GM18517 (cell line): ENCODE measurements around the gene PPP4C.
A peak's percentile ranks its signal among the peaks of the same experiment; 100 is the strongest.

ENCODE experiments used
- ATAC-seq: cut with Tn5 transposase; IDR thresholded peaks from one replicate; pipeline ENCODE4 v1.9.1; 2021; ENCODE audit warnings: mild to moderate bottlenecking, moderate library complexity; ENCODE audit not compliant: unreplicated experiment

Gene PPP4C

GRCh38 chr16:30079480-30079879, 3.7 kb downstream of the PPP4C start:
- no peak for ATAC-seq

GRCh38 chr16:30082545-30083090, 6.8 kb downstream of the PPP4C start:
- ATAC-seq, result no peak

- no peak for ATAC-seq
Observed at GRCh38 chr16:30083216-30084055, 7.6 kb downstream of the PPP4C start.

- ATAC-seq, result no peak
Observed at GRCh38 chr16:30084096-30084815, 8.5 kb downstream of the PPP4C start.

GRCh38 chr16:30084816-30085159, 9.0 kb downstream of the PPP4C start:
- ATAC-seq, result no peak

GRCh38 chr16:30085247-30085646, 9.5 kb downstream of the PPP4C start:
- no peak for ATAC-seq

GRCh38 chr16:30085820-30086219, 10.0 kb downstream of the PPP4C start:
- no peak for ATAC-seq

GRCh38 chr16:30086291-30087140, 10.7 kb downstream of the PPP4C start:
- no peak for ATAC-seq

- ATAC-seq, result no peak
Observed at GRCh38 chr16:30087181-30087898, 11.5 kb downstream of the PPP4C start.

- no peak for ATAC-seq
Observed at GRCh38 chr16:30088237-30088831, 12.5 kb downstream of the PPP4C start.

GRCh38 chr16:30088832-30089624, 13.2 kb downstream of the PPP4C start:
- no peak for ATAC-seq

GRCh38 chr16:30090610-30091331, 15.0 kb downstream of the PPP4C start:
- no peak for ATAC-seq

GRCh38 chr16:30091474-30092372, 15.9 kb downstream of the PPP4C start, which contains the start of gene TBX6:
TSS of gene TBX6 (minus strand) at chr16:30091924. CDS start at chr16:30091193, 731 bp downstream.
- ATAC-seq, result peak; percentile 61

GRCh38 chr16:30092373-30093010, 16.7 kb downstream of the PPP4C start:
- peak; percentile 45 for ATAC-seq

- no peak for ATAC-seq
Observed at GRCh38 chr16:30094541-30095165, 18.9 kb downstream of the PPP4C start.
